WTC11 (cell line): ENCODE data around the gene CYB5B. TPM values are rescaled to one million over a fixed set of nuclear protein-coding genes. Genes with fewer than 3 reads are reported as not detected.

Source experiments
- ATAC-seq: fragments of 200-7000 bp; cut with Tn5 transposase; 2 replicates; pipeline ENCODE4 v1.10.0; 2021; ENCODE audit warnings: mild to moderate bottlenecking, moderate library complexity
- CTCF ChIA-PET: fragments of 300-600 bp; sonication (Branson Sonifier 250); formaldehyde crosslinking; loops from one replicate; lab custom pipeline; 2021; ENCODE audit warnings: antibody characterized with exemption; lab: Charles Lee
- POLR2A ChIA-PET: fragments of 350-600 bp; sonication (Branson Sonifier 250); formaldehyde crosslinking; loops from one replicate; lab custom pipeline; 2021; ENCODE audit warnings: antibody characterized with exemption; lab: Charles Lee
- DNase-seq: peaks from one replicate; pipeline ENCODE4 v3.0.0; 2021; ENCODE audit warnings: low spot score
- H3K27ac Mint-ChIP-seq: 2 replicates; pipeline ENCODE4 v1.8.0; 2021; ENCODE audit warnings: mixed read lengths
- H3K27me3 Mint-ChIP-seq: 2 replicates; pipeline ENCODE4 v1.8.0; 2021; ENCODE audit warnings: low read depth, mild to moderate bottlenecking, moderate library complexity, mixed read lengths
- H3K36me3 Mint-ChIP-seq: 2 replicates; pipeline ENCODE4 v1.8.0; 2021; ENCODE audit warnings: mixed read lengths
- H3K4me1 Mint-ChIP-seq: 2 replicates; pipeline ENCODE4 v1.8.0; 2022; ENCODE audit warnings: mixed read lengths
- H3K4me3 Mint-ChIP-seq: 2 replicates; pipeline ENCODE4 v1.8.0; 2021; ENCODE audit warnings: mild to moderate bottlenecking, moderate library complexity, mixed read lengths
- H3K9me3 Mint-ChIP-seq: 2 replicates; pipeline ENCODE4 v1.8.0; 2021; ENCODE audit warnings: mixed read lengths
- CBFB ChIP-seq: sonication (generic); formaldehyde crosslinking; IDR thresholded peaks from 2 replicates; pipeline ENCODE4 v1.8.1; 2022; ENCODE audit warnings: mild to moderate bottlenecking, low read depth, missing genetic modification reagents
- GABPB1 ChIP-seq: sonication (generic); formaldehyde crosslinking; IDR thresholded peaks from 2 replicates; pipeline ENCODE4 v1.8.1; 2023; ENCODE audit warnings: mild to moderate bottlenecking, missing genetic modification reagents
- JAZF1 ChIP-seq: fragments of 250-450 bp; sonication (Bioruptor Pico); IDR thresholded peaks from 2 replicates; pipeline ENCODE4 v1.9.0; 2021; ENCODE audit warnings: moderate library complexity, mild to moderate bottlenecking, inconsistent platforms
- SMAD4 ChIP-seq: sonication (generic); formaldehyde crosslinking; IDR thresholded peaks from 2 replicates; pipeline ENCODE4 v1.8.0; 2022; ENCODE audit warnings: mild to moderate bottlenecking, missing genetic modification reagents
- ZNF423 ChIP-seq: fragments of 250-450 bp; sonication (Bioruptor Pico); IDR thresholded peaks from 2 replicates; pipeline ENCODE4 v2.1.2; 2022; ENCODE audit warnings: mild to moderate bottlenecking, moderate library complexity
- ZNF671 ChIP-seq: fragments of 250-450 bp; sonication (Bioruptor Pico); IDR thresholded peaks from 2 replicates; pipeline ENCODE4 v1.8.0; 2021; ENCODE audit warnings: mild to moderate bottlenecking
- total RNA-seq: library from RNA; stranded (reverse); gene quantifications from 3 replicates; pipeline ENCODE4 v1.2.3, GENCODE V29; 2021
- TF ChIP-seq, protein P1 (sequence below): sonication (generic); formaldehyde crosslinking; IDR thresholded peaks from 2 replicates; pipeline ENCODE4 v1.8.1; 2023; ENCODE audit warnings: mild to moderate bottlenecking, missing genetic modification reagents, borderline replicate concordance
- TF ChIP-seq, protein P2 (sequence below): sonication (generic); formaldehyde crosslinking; IDR thresholded peaks from 2 replicates; pipeline ENCODE4 v1.8.0; 2022; ENCODE audit warnings: mild to moderate bottlenecking, missing genetic modification reagents
- TF ChIP-seq, protein P3 (sequence below): sonication (generic); formaldehyde crosslinking; IDR thresholded peaks from 2 replicates; pipeline ENCODE4 v1.8.0; 2023; ENCODE audit warnings: missing genetic modification reagents, mild to moderate bottlenecking, borderline replicate concordance
- TF ChIP-seq, protein P4 (sequence below): sonication (generic); formaldehyde crosslinking; IDR thresholded peaks from 2 replicates; pipeline ENCODE4 v1.8.1; 2022; ENCODE audit warnings: missing genetic modification reagents, borderline replicate concordance
- TF ChIP-seq, protein P5 (sequence below): fragments of 250-450 bp; sonication (Bioruptor Pico); conservative IDR thresholded peaks from 2 replicates; pipeline ENCODE4 v1.9.0; 2021; ENCODE audit warnings: mild to moderate bottlenecking
- TF ChIP-seq, protein P6 (sequence below): sonication (generic); formaldehyde crosslinking; IDR thresholded peaks from 2 replicates; pipeline ENCODE4 v1.8.0; 2022; ENCODE audit warnings: mild to moderate bottlenecking, missing genetic modification reagents

CYB5B gene
- total RNA-seq, 1 experiment from 2014 or later = 109 TPM

DNA sequence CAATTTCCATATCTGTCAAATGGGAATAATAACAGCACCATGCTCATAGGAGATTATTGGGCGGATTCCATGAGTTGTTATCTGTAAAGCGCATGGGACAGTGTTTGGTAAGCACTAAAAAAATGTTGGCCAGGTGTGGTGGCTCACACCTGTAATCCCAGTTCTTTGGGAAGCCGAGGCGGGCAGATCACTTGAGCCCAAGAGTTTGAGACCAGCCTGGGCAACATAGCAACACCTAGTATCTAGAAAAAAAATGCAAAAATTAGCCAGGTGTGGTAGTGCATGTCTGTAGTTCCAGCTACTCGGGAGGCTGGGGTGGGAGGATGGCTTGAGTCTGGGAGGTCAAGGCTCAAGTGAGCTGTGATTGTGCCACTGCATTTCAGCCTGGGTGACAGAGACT, 74.5 kb downstream of the CYB5B start (continued):
- TF ChIP-seq, protein P1, sequence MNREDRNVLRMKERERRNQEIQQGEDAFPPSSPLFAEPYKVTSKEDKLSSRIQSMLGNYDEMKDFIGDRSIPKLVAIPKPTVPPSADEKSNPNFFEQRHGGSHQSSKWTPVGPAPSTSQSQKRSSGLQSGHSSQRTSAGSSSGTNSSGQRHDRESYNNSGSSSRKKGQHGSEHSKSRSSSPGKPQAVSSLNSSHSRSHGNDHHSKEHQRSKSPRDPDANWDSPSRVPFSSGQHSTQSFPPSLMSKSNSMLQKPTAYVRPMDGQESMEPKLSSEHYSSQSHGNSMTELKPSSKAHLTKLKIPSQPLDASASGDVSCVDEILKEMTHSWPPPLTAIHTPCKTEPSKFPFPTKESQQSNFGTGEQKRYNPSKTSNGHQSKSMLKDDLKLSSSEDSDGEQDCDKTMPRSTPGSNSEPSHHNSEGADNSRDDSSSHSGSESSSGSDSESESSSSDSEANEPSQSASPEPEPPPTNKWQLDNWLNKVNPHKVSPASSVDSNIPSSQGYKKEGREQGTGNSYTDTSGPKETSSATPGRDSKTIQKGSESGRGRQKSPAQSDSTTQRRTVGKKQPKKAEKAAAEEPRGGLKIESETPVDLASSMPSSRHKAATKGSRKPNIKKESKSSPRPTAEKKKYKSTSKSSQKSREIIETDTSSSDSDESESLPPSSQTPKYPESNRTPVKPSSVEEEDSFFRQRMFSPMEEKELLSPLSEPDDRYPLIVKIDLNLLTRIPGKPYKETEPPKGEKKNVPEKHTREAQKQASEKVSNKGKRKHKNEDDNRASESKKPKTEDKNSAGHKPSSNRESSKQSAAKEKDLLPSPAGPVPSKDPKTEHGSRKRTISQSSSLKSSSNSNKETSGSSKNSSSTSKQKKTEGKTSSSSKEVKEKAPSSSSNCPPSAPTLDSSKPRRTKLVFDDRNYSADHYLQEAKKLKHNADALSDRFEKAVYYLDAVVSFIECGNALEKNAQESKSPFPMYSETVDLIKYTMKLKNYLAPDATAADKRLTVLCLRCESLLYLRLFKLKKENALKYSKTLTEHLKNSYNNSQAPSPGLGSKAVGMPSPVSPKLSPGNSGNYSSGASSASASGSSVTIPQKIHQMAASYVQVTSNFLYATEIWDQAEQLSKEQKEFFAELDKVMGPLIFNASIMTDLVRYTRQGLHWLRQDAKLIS (CRISPR knock-in tag) = no peak
- TF ChIP-seq ZNF671 (no peak), GABPB1 (CRISPR knock-in tag) (no peak), ZNF423 (CRISPR knock-in tag) (no peak)
- TF ChIP-seq, protein P2, sequence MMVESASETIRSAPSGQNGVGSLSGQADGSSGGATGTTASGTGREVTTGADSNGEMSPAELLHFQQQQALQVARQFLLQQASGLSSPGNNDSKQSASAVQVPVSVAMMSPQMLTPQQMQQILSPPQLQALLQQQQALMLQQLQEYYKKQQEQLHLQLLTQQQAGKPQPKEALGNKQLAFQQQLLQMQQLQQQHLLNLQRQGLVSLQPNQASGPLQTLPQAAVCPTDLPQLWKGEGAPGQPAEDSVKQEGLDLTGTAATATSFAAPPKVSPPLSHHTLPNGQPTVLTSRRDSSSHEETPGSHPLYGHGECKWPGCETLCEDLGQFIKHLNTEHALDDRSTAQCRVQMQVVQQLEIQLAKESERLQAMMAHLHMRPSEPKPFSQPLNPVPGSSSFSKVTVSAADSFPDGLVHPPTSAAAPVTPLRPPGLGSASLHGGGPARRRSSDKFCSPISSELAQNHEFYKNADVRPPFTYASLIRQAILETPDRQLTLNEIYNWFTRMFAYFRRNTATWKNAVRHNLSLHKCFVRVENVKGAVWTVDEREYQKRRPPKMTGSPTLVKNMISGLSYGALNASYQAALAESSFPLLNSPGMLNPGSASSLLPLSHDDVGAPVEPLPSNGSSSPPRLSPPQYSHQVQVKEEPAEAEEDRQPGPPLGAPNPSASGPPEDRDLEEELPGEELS (CRISPR knock-in tag) = no peak
- TF ChIP-seq, protein P3, sequence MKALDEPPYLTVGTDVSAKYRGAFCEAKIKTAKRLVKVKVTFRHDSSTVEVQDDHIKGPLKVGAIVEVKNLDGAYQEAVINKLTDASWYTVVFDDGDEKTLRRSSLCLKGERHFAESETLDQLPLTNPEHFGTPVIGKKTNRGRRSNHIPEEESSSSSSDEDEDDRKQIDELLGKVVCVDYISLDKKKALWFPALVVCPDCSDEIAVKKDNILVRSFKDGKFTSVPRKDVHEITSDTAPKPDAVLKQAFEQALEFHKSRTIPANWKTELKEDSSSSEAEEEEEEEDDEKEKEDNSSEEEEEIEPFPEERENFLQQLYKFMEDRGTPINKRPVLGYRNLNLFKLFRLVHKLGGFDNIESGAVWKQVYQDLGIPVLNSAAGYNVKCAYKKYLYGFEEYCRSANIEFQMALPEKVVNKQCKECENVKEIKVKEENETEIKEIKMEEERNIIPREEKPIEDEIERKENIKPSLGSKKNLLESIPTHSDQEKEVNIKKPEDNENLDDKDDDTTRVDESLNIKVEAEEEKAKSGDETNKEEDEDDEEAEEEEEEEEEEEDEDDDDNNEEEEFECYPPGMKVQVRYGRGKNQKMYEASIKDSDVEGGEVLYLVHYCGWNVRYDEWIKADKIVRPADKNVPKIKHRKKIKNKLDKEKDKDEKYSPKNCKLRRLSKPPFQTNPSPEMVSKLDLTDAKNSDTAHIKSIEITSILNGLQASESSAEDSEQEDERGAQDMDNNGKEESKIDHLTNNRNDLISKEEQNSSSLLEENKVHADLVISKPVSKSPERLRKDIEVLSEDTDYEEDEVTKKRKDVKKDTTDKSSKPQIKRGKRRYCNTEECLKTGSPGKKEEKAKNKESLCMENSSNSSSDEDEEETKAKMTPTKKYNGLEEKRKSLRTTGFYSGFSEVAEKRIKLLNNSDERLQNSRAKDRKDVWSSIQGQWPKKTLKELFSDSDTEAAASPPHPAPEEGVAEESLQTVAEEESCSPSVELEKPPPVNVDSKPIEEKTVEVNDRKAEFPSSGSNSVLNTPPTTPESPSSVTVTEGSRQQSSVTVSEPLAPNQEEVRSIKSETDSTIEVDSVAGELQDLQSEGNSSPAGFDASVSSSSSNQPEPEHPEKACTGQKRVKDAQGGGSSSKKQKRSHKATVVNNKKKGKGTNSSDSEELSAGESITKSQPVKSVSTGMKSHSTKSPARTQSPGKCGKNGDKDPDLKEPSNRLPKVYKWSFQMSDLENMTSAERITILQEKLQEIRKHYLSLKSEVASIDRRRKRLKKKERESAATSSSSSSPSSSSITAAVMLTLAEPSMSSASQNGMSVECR (CRISPR knock-in tag) = no peak

DNA sequence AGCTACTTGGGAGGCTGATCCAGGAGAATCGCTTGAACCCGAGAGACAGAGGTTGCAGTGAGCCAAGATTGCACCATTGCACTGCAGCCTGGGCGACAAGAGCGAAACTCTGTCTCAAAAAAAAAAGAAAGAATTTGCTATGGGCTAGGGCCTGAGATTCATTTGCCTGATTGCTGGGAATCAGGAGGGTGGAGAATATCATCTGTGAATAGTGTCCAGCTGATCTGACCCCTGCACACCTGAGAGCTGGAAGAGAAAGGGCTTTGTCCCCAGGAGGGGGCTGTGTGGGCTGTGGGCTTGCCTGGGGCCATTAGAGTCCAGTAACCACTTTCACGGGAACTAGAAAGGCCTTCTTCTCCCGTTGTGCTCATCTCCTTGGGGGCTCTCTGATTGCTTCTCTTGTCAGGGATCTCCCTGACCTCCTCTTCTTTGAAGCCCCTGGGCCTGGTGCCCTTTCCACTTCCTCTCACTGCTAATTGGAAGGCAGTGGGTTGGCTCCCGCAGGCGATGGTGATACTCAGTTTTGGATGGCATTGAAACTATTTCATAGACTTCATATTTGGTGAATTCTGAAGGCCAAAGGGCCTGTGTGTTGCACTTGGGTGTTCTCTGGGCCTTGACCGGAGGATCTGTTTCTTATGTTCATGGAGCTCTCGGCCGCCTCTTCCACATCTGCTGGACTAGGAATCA, 75.3 kb downstream of the CYB5B start:
- Mint-ChIP-seq H3K36me3 (no peaks in the 10 kb centered on the region), H3K27ac (no peak overlapping the region), H3K4me3 (no peak overlapping the region), H3K4me1 (peaks cover 19% of the 10 kb centered on the region), H3K9me3 (no peaks in the 10 kb centered on the region), H3K27me3 (no peaks in the 10 kb centered on the region)
- ATAC-seq = no peak
- no peak for DNase-seq
- TF ChIP-seq CBFB (no peak), JAZF1 (no peak), SMAD4 (no peak)
- TF ChIP-seq, protein P4, sequence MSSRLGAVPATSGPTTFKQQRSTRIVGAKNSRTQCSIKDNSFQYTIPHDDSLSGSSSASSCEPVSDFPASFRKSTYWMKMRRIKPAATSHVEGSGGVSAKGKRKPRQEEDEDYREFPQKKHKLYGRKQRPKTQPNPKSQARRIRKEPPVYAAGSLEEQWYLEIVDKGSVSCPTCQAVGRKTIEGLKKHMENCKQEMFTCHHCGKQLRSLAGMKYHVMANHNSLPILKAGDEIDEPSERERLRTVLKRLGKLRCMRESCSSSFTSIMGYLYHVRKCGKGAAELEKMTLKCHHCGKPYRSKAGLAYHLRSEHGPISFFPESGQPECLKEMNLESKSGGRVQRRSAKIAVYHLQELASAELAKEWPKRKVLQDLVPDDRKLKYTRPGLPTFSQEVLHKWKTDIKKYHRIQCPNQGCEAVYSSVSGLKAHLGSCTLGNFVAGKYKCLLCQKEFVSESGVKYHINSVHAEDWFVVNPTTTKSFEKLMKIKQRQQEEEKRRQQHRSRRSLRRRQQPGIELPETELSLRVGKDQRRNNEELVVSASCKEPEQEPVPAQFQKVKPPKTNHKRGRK (CRISPR knock-in tag) = no peak
- TF ChIP-seq, protein P5, sequence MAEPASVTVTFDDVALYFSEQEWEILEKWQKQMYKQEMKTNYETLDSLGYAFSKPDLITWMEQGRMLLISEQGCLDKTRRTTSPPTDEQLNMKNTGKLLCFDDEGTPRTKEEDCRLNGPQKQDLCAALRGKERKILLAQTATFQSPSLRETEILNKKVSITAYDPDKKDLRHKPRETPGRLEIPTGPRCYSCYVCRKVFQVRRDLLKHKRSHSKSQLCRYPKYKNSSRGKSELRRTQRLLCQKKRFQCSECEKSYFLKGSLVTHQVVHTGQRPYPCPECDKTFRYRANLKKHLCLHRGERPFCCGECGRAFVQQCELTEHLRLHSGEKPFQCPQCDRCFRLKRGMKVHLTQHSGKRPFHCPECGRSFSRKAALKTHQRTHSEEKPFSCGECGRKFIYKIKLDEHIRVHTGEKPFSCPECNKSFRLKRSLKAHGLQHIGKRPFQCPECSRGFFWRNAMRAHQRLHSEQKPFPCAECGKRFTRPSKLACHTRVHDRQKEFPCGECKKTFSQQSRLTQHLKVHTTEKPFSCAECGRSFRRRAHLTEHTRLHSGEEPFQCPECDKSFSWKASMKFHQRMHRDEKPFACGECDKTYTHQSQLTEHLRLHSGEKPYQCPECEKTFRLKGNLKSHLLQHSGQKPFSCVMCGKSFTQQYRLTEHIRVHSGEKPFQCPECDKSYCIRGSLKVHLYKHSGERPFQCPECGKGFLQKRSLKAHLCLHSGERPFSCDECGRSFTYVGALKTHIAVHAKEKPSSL (CRISPR knock-in tag) = no peak
- TF ChIP-seq, protein P6, sequence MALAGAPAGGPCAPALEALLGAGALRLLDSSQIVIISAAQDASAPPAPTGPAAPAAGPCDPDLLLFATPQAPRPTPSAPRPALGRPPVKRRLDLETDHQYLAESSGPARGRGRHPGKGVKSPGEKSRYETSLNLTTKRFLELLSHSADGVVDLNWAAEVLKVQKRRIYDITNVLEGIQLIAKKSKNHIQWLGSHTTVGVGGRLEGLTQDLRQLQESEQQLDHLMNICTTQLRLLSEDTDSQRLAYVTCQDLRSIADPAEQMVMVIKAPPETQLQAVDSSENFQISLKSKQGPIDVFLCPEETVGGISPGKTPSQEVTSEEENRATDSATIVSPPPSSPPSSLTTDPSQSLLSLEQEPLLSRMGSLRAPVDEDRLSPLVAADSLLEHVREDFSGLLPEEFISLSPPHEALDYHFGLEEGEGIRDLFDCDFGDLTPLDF (CRISPR knock-in tag) = no peak
- ChIA-PET POLR2A (no interaction called here), CTCF (no interaction called here)
